Endothelial cell of umbilical vein (primary cell): ENCODE measurements around the gene PAX5. TPM values are rescaled to one million over a fixed set of nuclear protein-coding genes. Genes with fewer than 3 reads are reported as not detected.

Source experiments
- BruUV-seq: library from RNA; stranded (reverse); fragments of 400-500 nt; replicated peaks from 2 replicates; lab custom pipeline; 2021; lab: Mats Ljungman, UMichigan
- CTCF ChIA-PET: fragments of 300-600, 350-600 bp; sonication (Branson Sonifier 250); formaldehyde crosslinking; loops from one replicate; lab custom pipeline; 2021; ENCODE audit warnings: antibody characterized with exemption, inconsistent platforms; lab: Charles Lee
- POLR2A ChIA-PET: fragments of 300-600, 350-600 bp; sonication (Branson Sonifier 250); formaldehyde crosslinking; loops from one replicate; lab custom pipeline; 2021; ENCODE audit warnings: antibody characterized with exemption, inconsistent platforms; lab: Charles Lee
- DNase-seq: peaks from one replicate; pipeline ENCODE4 v3.0.0-alpha.2; 2011; ENCODE audit warnings: low read depth, low spot score
- FAIRE-seq: peaks from 2 replicates; lab custom pipeline; 2011; peaks lifted over from hg19 to GRCh38; lab: Jason Lieb, UNC
- H2AFZ ChIP-seq: 2 replicates; pipeline ENCODE4 v1.6.0; 2012; ENCODE audit warnings: low read depth, low read length, control low read depth, inconsistent platforms
- H3K27ac ChIP-seq: 2 replicates; pipeline ENCODE4 v1.5.1; 2011; ENCODE audit warnings: low read depth, mild to moderate bottlenecking, control low read depth, low read length, moderate library complexity; ENCODE audit not compliant: insufficient read depth
- H3K27me3 ChIP-seq, 2 experiments: 2 replicates each; pipeline versions ENCODE4 v1.6.0 to v1.6.1; 2011; ENCODE audit warnings: low read length in 2 of 2, mixed read lengths in 1 of 2; ENCODE audit not compliant: control insufficient read depth in 2 of 2, insufficient read depth in 2 of 2
- H3K36me3 ChIP-seq, 2 experiments: 2 replicates in 1 of 2; 3 replicates in 1 of 2; pipeline ENCODE4 v1.5.1; 2011; ENCODE audit warnings: low read length in 2 of 2, mild to moderate bottlenecking in 1 of 2, moderate library complexity in 1 of 2; ENCODE audit not compliant: control insufficient read depth in 2 of 2, insufficient read depth in 2 of 2; ENCODE audit errors: extremely low read depth in 1 of 2
- H3K4me1 ChIP-seq: 3 replicates; pipeline ENCODE4 v1.5.1; 2011; ENCODE audit warnings: mild to moderate bottlenecking, low read length; ENCODE audit not compliant: control insufficient read depth, insufficient read depth; ENCODE audit errors: extremely low read depth
- H3K4me2 ChIP-seq: 2 replicates; pipeline ENCODE4 v1.6.1; 2011; ENCODE audit warnings: low read length, control low read depth, mixed read lengths; ENCODE audit not compliant: insufficient read depth
- H3K4me3 ChIP-seq, 3 experiments: fragments of 200-600 bp in 1 of 3; sonication (generic), shearing (Covaris generic) in 1 of 3; replicated peaks in 1 of 3; 2 replicates each; pipeline ENCODE4 v1.5.1; 2011 to 2016; ENCODE audit warnings: control low read depth in 3 of 3, low read length in 3 of 3, mild to moderate bottlenecking in 2 of 3, inconsistent platforms in 1 of 3, low read depth in 1 of 3, moderate library complexity in 1 of 3; ENCODE audit not compliant: insufficient read depth in 1 of 3
- H3K79me2 ChIP-seq: 2 replicates; pipeline ENCODE4 v1.6.0; 2012; ENCODE audit warnings: low read length, inconsistent platforms; ENCODE audit not compliant: control insufficient read depth, insufficient read depth
- H3K9ac ChIP-seq: replicated peaks from 2 replicates; pipeline ENCODE3; 2011; ENCODE audit warnings: low read length, control low read depth; ENCODE audit not compliant: insufficient read depth; ENCODE audit errors: extremely low read depth
- H3K9me1 ChIP-seq: replicated peaks from 3 replicates; pipeline ENCODE4 v1.6.0; 2011; ENCODE audit warnings: mild to moderate bottlenecking, low read length; ENCODE audit not compliant: control insufficient read depth, insufficient read depth; ENCODE audit errors: extremely low read depth
- H3K9me3 ChIP-seq: replicated peaks from 2 replicates; pipeline ENCODE4 v1.5.1; 2012; ENCODE audit warnings: low read length, inconsistent platforms; ENCODE audit not compliant: control insufficient read depth, insufficient read depth
- H4K20me1 ChIP-seq: replicated peaks from 2 replicates; pipeline ENCODE3; 2011; ENCODE audit warnings: mild to moderate bottlenecking, low read length; ENCODE audit not compliant: control insufficient read depth, insufficient read depth; ENCODE audit errors: extremely low read depth
- CTCF ChIP-seq, 2 donors: IDR thresholded peaks; 1 replicate in 1 of 2; 2 replicates in 1 of 2; pipeline ENCODE4 v1.5.1; 2011; ENCODE audit warnings: low read length in 2 of 2, mild to moderate bottlenecking in 2 of 2, moderate library complexity in 2 of 2, control low read depth in 1 of 2, inconsistent platforms in 1 of 2, low read depth in 1 of 2; ENCODE audit not compliant: insufficient read depth in 1 of 2; ENCODE audit errors: extremely low read depth in 1 of 2
- EZH2 ChIP-seq: IDR thresholded peaks from 2 replicates; pipeline ENCODE4 v1.6.1; 2012; ENCODE audit warnings: borderline replicate concordance, low read depth, mild to moderate bottlenecking, moderate library complexity, low read length, inconsistent platforms; ENCODE audit not compliant: severe bottlenecking
- FOS ChIP-seq: IDR thresholded peaks from 2 replicates; pipeline ENCODE4 v1.6.1; 2011; ENCODE audit warnings: mild to moderate bottlenecking, low read length, moderate library complexity, borderline replicate concordance; ENCODE audit not compliant: insufficient read depth
- GATA2 ChIP-seq: IDR thresholded peaks from 2 replicates; pipeline ENCODE4 v1.7.0; 2011; ENCODE audit warnings: low read depth, mild to moderate bottlenecking, moderate library complexity, mixed read lengths, low read length; ENCODE audit not compliant: insufficient read length, insufficient read depth
- JUN ChIP-seq: IDR thresholded peaks from 2 replicates; pipeline ENCODE4 v1.6.1; 2011; ENCODE audit warnings: borderline replicate concordance, low read depth; ENCODE audit not compliant: insufficient read length, insufficient read depth
- MAX ChIP-seq: IDR thresholded peaks from 2 replicates; pipeline ENCODE4 v1.6.1; 2011; ENCODE audit not compliant: insufficient read depth, insufficient read length
- MYC ChIP-seq: IDR thresholded peaks from one replicate; pipeline ENCODE4 v1.6.1; 2011; ENCODE audit warnings: mild to moderate bottlenecking, low read depth, low read length
- POLR2A ChIP-seq: IDR thresholded peaks from 2 replicates; pipeline ENCODE4 v1.6.1; 2012; ENCODE audit warnings: low read depth, mild to moderate bottlenecking, control low read depth, low read length
- POLR2AphosphoS5 ChIP-seq: IDR thresholded peaks from 2 replicates; pipeline ENCODE4 v1.6.1; 2012; ENCODE audit warnings: low read depth, mild to moderate bottlenecking, control low read depth, low read length, moderate library complexity; ENCODE audit not compliant: insufficient read depth
- dilution Hi-C: fragments of 300-500 bp; cut with MboI; formaldehyde crosslinking; loops from one replicate; pipeline ENCODE4 v1.15.0; 2019; ENCODE audit warnings: low sequenced_read_pairs; ENCODE audit not compliant: extremely low pct_ligation_motif_present
- intact Hi-C: fragments of 100-400 bp; cut with micrococcal nuclease; formaldehyde crosslinking; loops from one replicate; pipeline ENCODE4 v1.10.0; 2022
- polyA plus RNA-seq, 4 experiments: library from polyadenylated mRNA; depleted of rRNA in 3 of 4; stranded (reverse) in 3 of 4; unstranded in 1 of 4; fragments of >200 nt; gene quantifications; 2 replicates each; pipeline versions ENCODE4 v1.2.1 to v1.2.3, GENCODE V29; 2011 to 2012; ENCODE audit warnings: missing spikeins in 1 of 4
- total RNA-seq: library from RNA; stranded (reverse); gene quantifications from 2 replicates; pipeline ENCODE4 v1.2.3, GENCODE V29; 2021

PAX5 gene
- total and polyA plus RNA-seq, 2 donors (not counting 3 experiments of a cell fraction or from before 2014, with no cell fraction given), result not detected

GRCh38 chr9:36882594-36882993 is 151.5 kb downstream of the PAX5 start:
- Histone ChIP-seq H3K4me3 (no peak overlapping the region), H3K27me3 (peaks cover 7 to 8% of the 10 kb centered on the region in 2 experiments), H4K20me1 (no peaks in the 10 kb centered on the region), H3K4me1 (no peaks in the 10 kb centered on the region), H3K27ac (no peak overlapping the region), H3K9me1 (no peaks in the 10 kb centered on the region), H3K9me3 (no peaks in the 10 kb centered on the region), H3K4me2 (no peak overlapping the region), H3K79me2 (no peaks in the 10 kb centered on the region), H3K9ac (no peak overlapping the region), H2AFZ (no peak overlapping the region), H3K36me3 (no peaks in the 10 kb centered on the region)
- ChIA-PET CTCF (interaction anchor here (1.1 kb wide), 1 partner anchor 10 kb away, joined by 4 read pairs; no protein-coding TSS in a partner anchor), POLR2A (no interaction called here)
- TF ChIP-seq MAX (no peak), POLR2AphosphoS5 (no peak), MYC (no peak), FOS (no peak), GATA2 (no peak), POLR2A (no peak), CTCF (IDR thresholded peaks at IDR 0.05; ENCODE audit: extremely low read depth in 1 of 2, insufficient read depth in 1 of 2, low read depth in 1 of 2, low read length in 2 of 2) (no peak), EZH2 (no peak), JUN (no peak)
- DNase-seq (no peak), FAIRE-seq (no peak)
- intact Hi-C loops (no loop called here), dilution Hi-C loops (no loop called here)
- BruUV-seq, result no TSS peak
